ENCODE measurements around the gene INPP5J. TPM values are rescaled to one million over a fixed set of nuclear protein-coding genes. Genes with fewer than 3 reads are reported as not detected.

Gene INPP5J
- total RNA-seq, 4 donors from 2014 or later = 1.4 to 4.2 (median 2.9) TPM

GRCh38 chr22:31143537-31143936 lies 20.8 kb downstream of the INPP5J start:
- no peak for DNase-seq (ENCODE audit: low spot score in 2 of 2)
- no peak for TF ChIP-seq POLR2A (IDR thresholded peaks at IDR 0.05)
- TF ChIP-seq CTCF (IDR thresholded peaks at IDR 0.05) = no peak
- intact Hi-C loops (cut with DNase I; ENCODE audit: low total_unique reads) = loop anchor here (10.0 kb wide), 1 partner anchor 509 kb away; the partner anchor contains the start of gene SLC35E4
- WGBS, 2 donors = 74 to 90% methylated on average over 1 to 3 of the region's 3 CpGs
- H3K4me3 ChIP-seq (ENCODE audit: low read depth, poor library complexity, severe bottlenecking) = no peak overlapping the region

DNA sequence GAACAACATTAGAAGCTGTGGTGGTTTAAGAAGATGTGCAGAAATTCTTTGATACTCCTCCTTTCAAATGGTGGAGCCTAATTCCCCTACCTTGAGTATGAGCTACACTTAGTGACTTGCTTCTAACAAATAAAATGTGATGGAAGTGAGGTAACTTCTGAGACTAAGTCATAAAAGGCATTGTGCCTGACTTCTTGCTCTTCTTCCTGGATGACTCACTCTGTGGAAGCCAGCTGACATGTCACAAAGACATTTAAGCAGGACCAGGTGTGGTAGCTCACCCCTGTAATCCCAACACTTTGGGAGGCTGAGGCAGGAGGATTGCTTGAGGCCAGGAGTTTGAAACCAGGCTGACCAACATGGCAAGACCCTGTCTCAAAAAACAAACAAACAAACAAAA lies 21.5 kb downstream of the INPP5J start:
- TF ChIP-seq CTCF (IDR thresholded peaks at IDR 0.05) (no peak), POLR2A (IDR thresholded peaks at IDR 0.05) (no peak)
- no peak for DNase-seq (ENCODE audit: low spot score in 2 of 2)
- intact Hi-C loops (cut with DNase I; ENCODE audit: low total_unique reads) = loop anchor here (10.0 kb wide), 1 partner anchor 509 kb away; the partner anchor contains the start of gene SLC35E4
- no peak overlapping the region for H3K4me3 ChIP-seq (ENCODE audit: low read depth, poor library complexity, severe bottlenecking)

DNA sequence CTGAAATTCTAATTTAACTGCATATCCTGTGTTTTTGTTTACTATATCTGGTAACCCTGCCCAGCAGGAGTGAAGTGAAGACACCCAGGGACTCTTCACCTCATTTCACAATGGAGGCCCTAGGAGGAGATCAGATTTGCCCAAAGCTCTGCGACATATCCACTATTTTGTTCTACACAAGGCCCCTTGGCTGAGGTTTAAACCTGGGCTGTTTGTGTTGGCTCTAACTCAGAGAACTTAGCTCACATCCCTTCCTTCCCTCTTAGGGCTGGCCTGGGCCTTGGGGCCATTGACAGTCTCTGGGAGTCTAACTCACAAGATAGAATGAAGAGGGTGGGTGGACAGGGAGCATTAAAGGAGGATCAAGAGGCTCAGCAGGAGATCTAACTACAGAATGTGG lies 25.7 kb downstream of the INPP5J start:
- WGBS, 2 donors = 78 to 81% methylated on average over 1 of the region's 1 CpG
- no peak overlapping the region for H3K4me3 ChIP-seq (ENCODE audit: low read depth, poor library complexity, severe bottlenecking)
- TF ChIP-seq CTCF (IDR thresholded peaks at IDR 0.05) (no peak), POLR2A (IDR thresholded peaks at IDR 0.05) (no peak)
- no peak for DNase-seq (ENCODE audit: low spot score in 2 of 2)
- intact Hi-C loops (cut with DNase I; ENCODE audit: low total_unique reads) = loop anchor here (10.0 kb wide), 1 partner anchor 514 kb away; the partner anchor contains the start of gene SLC35E4

DNA sequence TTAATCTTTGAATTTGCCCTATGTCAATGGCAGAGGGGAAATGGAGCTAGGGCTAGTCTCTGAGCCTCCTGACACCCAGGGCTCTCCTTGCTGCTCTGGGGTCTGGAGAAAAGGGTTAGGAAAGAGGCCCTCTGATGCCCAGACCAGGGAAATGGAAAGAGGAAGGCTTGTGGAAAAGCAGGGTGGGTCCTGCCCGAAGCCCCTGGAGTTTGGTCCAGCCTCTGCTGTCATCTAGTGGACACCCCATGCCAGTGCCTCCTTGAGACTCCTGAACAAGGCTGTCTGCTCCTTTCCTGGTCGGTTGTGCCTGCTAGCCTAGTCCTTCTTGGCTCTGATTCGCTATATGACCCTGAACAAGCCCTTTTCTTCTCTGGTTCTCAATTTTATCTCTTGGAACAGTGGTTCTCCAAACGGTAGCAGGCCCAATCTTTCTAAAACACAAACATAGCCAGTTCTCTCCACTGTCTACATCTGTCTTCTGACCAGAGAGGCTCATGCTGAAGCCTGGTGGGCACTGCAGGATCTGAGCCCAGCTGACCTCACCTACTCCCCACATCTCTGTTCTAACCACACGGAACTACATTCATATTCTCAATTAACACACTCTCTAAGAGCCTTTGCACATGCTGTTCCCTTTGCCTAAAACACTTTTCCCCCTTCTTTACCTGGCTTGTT lies 26.3 kb downstream of the INPP5J start:
- intact Hi-C loops (cut with DNase I; ENCODE audit: low total_unique reads) = loop anchor here (10.0 kb wide), 1 partner anchor 514 kb away; the partner anchor contains the start of gene SLC35E4
- no peak overlapping the region for H3K4me3 ChIP-seq (ENCODE audit: low read depth, poor library complexity, severe bottlenecking)
- TF ChIP-seq POLR2A (IDR thresholded peaks at IDR 0.05) (no peak), CTCF (IDR thresholded peaks at IDR 0.05) (peak in 2 of 3 donors; percentile 31 to 86)
- WGBS, 2 donors = 25 to 26% methylated on average over 5 of the region's 5 CpGs
- peak in 1 of 2 donors; percentile 40 for DNase-seq (ENCODE audit: low spot score in 2 of 2)

GRCh38 chr22:31150615-31151014 lies 27.8 kb downstream of the INPP5J start:
- TF ChIP-seq CTCF (IDR thresholded peaks at IDR 0.05) (no peak), POLR2A (IDR thresholded peaks at IDR 0.05) (no peak)
- no peak overlapping the region for H3K4me3 ChIP-seq (ENCODE audit: low read depth, poor library complexity, severe bottlenecking)
- DNase-seq (ENCODE audit: low spot score in 2 of 2) = no peak
- WGBS, 2 donors = 75 to 85% methylated on average over 3 of the region's 3 CpGs
- intact Hi-C loops (cut with DNase I; ENCODE audit: low total_unique reads) = no loop called here
